ENCODE data around the gene MTREX. TPM values are rescaled to one million over a fixed set of nuclear protein-coding genes. Genes with fewer than 3 reads are reported as not detected.

MTREX gene
- total RNA-seq, 1 experiment from 2014 or later, result 25.6 TPM

- Histone ChIP-seq H3K27ac (ENCODE audit: low read length) (no peak overlapping the region), H3K79me2 (ENCODE audit: low read length) (peaks cover 74% of the 10 kb centered on the region), H3K4me3 (ENCODE audit: low read length) (no peak overlapping the region), H3K4me2 (ENCODE audit: low read length) (no peak overlapping the region), H3K9me3 (ENCODE audit: low read length) (no peaks in the 10 kb centered on the region), H3K9me2 (replicated peaks; ENCODE audit: low read length) (no peaks in the 10 kb centered on the region), H3K36me3 (ENCODE audit: low read depth, low read length) (no peaks in the 10 kb centered on the region), H3K4me1 (ENCODE audit: insufficient read depth, low read length) (no peaks in the 10 kb centered on the region; the same call in 1 of the 2 replicates), H3K9ac (ENCODE audit: low read length) (no peak overlapping the region), H2AFZ (ENCODE audit: low read length) (no peak overlapping the region), H3K27me3 (ENCODE audit: low read length) (no peaks in the 10 kb centered on the region), H4K20me1 (ENCODE audit: low read length) (0 out of 2 replicates have a peak, but pooled peaks cover 4% of the 10 kb centered on the region), H3F3A (ENCODE audit: low read length, unreplicated experiment) (no peaks in the 10 kb centered on the region)
- intact Hi-C loops (cut with micrococcal nuclease), result no loop called here
- TF ChIP-seq EZH2phosphoT487 (IDR thresholded peaks at IDR 0.05; ENCODE audit: borderline replicate concordance, low read length) (no peak), EZH2 (IDR thresholded peaks at IDR 0.05; ENCODE audit: low read length, unreplicated experiment) (no peak)
- TF ChIP-seq, protein P1, sequence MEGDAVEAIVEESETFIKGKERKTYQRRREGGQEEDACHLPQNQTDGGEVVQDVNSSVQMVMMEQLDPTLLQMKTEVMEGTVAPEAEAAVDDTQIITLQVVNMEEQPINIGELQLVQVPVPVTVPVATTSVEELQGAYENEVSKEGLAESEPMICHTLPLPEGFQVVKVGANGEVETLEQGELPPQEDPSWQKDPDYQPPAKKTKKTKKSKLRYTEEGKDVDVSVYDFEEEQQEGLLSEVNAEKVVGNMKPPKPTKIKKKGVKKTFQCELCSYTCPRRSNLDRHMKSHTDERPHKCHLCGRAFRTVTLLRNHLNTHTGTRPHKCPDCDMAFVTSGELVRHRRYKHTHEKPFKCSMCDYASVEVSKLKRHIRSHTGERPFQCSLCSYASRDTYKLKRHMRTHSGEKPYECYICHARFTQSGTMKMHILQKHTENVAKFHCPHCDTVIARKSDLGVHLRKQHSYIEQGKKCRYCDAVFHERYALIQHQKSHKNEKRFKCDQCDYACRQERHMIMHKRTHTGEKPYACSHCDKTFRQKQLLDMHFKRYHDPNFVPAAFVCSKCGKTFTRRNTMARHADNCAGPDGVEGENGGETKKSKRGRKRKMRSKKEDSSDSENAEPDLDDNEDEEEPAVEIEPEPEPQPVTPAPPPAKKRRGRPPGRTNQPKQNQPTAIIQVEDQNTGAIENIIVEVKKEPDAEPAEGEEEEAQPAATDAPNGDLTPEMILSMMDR (conservative IDR thresholded peaks at IDR 0.05; ENCODE audit: low read depth, low read length), result no peak
- CTCF ChIA-PET, result no interaction called here
- POLR2A ChIA-PET (ENCODE audit: unreplicated experiment), result no interaction called here
- DNase-seq (no peak), ATAC-seq (no peak)
- BruUV-seq (replicated peaks), result no TSS peak
Measured at GRCh38 chr5:55319491-55319890, 11.7 kb downstream of the MTREX start.

GRCh38 chr5:55320571-55320970 is 12.8 kb downstream of the MTREX start:
- peaks cover 63% of the 10 kb centered on the region for H3K79me2 ChIP-seq (ENCODE audit: low read length)
- no peak overlapping the region for H3K9ac ChIP-seq (ENCODE audit: low read length)
- DNase-seq, result no peak
- no peaks in the 10 kb centered on the region for H3K27me3 ChIP-seq (ENCODE audit: low read length)
- no peak overlapping the region for H2AFZ ChIP-seq (ENCODE audit: low read length)
- 0 out of 2 replicates have a peak, but pooled peaks cover 4% of the 10 kb centered on the region for H4K20me1 ChIP-seq (ENCODE audit: low read length)
- no peak overlapping the region for H3K27ac ChIP-seq (ENCODE audit: low read length)
- H3K4me3 ChIP-seq (ENCODE audit: low read length), result no peak overlapping the region
- H3K4me2 ChIP-seq (ENCODE audit: low read length), result no peak overlapping the region
- H3K9me3 ChIP-seq (ENCODE audit: low read length), result no peaks in the 10 kb centered on the region
- CTCF ChIA-PET, result no interaction called here
- POLR2A ChIA-PET (ENCODE audit: unreplicated experiment), result no interaction called here
- no peaks in the 10 kb centered on the region for H3K9me2 ChIP-seq (replicated peaks; ENCODE audit: low read length)
- H3F3A ChIP-seq (ENCODE audit: low read length, unreplicated experiment), result no peaks in the 10 kb centered on the region
- no peaks in the 10 kb centered on the region; the same call in 1 of the 2 replicates for H3K4me1 ChIP-seq (ENCODE audit: insufficient read depth, low read length)
- intact Hi-C loops (cut with micrococcal nuclease), result no loop called here
- BruUV-seq (replicated peaks), result no TSS peak
- no peak for ATAC-seq
- H3K36me3 ChIP-seq (ENCODE audit: low read depth, low read length), result no peaks in the 10 kb centered on the region
- TF ChIP-seq, protein P1 (conservative IDR thresholded peaks at IDR 0.05; ENCODE audit: low read depth, low read length), result no peak
- TF ChIP-seq EZH2 (IDR thresholded peaks at IDR 0.05; ENCODE audit: low read length, unreplicated experiment), result no peak
- no peak for TF ChIP-seq EZH2phosphoT487 (IDR thresholded peaks at IDR 0.05; ENCODE audit: borderline replicate concordance, low read length)

DNA sequence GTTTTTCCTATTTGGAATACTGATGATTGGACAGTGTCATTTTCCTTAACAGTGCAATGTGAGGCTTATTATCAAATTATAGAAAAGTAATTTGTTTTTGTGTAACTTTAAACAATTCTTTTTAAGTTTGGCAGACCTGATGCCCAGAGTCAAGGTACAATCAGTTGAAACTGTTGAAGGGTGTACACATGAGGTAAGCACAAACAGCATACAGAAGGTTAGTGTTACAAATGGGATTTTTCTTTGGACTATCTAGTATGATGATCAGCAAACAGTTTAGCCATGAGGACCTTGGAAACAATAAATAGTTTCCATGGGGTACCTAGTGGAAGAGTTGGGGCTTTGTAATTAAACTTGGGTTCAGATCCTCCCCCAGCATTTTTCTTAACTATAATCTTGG is 16.2 kb downstream of the MTREX start:
- no peaks in the 10 kb centered on the region for H3K9me3 ChIP-seq (ENCODE audit: low read length)
- H3F3A ChIP-seq (ENCODE audit: low read length, unreplicated experiment), result no peaks in the 10 kb centered on the region
- 0 out of 2 replicates have a peak, but pooled peaks cover 4% of the 10 kb centered on the region for H3K36me3 ChIP-seq (ENCODE audit: low read depth, low read length)
- ATAC-seq (no peak), DNase-seq (no peak)
- H3K4me2 ChIP-seq (ENCODE audit: low read length), result no peak overlapping the region
- H3K9me2 ChIP-seq (replicated peaks; ENCODE audit: low read length), result no peaks in the 10 kb centered on the region
- no peak overlapping the region for H3K9ac ChIP-seq (ENCODE audit: low read length)
- no peak overlapping the region for H3K27ac ChIP-seq (ENCODE audit: low read length)
- no peak overlapping the region for H3K4me3 ChIP-seq (ENCODE audit: low read length)
- peaks cover 33% of the 10 kb centered on the region for H3K79me2 ChIP-seq (ENCODE audit: low read length)
- ChIA-PET CTCF (no interaction called here), POLR2A (ENCODE audit: unreplicated experiment) (no interaction called here)
- no peak overlapping the region for H2AFZ ChIP-seq (ENCODE audit: low read length)
- H3K4me1 ChIP-seq (ENCODE audit: insufficient read depth, low read length), result no peaks in the 10 kb centered on the region; the same call in 1 of the 2 replicates
- 0 out of 2 replicates have a peak, but pooled peaks cover 4% of the 10 kb centered on the region for H4K20me1 ChIP-seq (ENCODE audit: low read length)
- BruUV-seq (replicated peaks), result no TSS peak
- H3K27me3 ChIP-seq (ENCODE audit: low read length), result no peaks in the 10 kb centered on the region
- intact Hi-C loops (cut with micrococcal nuclease), result no loop called here
- TF ChIP-seq EZH2phosphoT487 (IDR thresholded peaks at IDR 0.05; ENCODE audit: borderline replicate concordance, low read length) (no peak), EZH2 (IDR thresholded peaks at IDR 0.05; ENCODE audit: low read length, unreplicated experiment) (no peak)
- TF ChIP-seq, protein P1 (conservative IDR thresholded peaks at IDR 0.05; ENCODE audit: low read depth, low read length), result no peak
